ENCODE results near the gene PLD2.
"Not testable (repeated sequence)": the region's sequence is repeated elsewhere in the genome, so short reads cannot be mapped to it uniquely, and the experiment has no call there.

Gene PLD2

GRCh38 chr17:4795168-4795567 is 11.8 kb upstream of the PLD2 start:
- no peak for DNase-seq

GRCh38 chr17:4796552-4796920 is 10.4 kb upstream of the PLD2 start:
- DNase-seq = peak; percentile 64

- no peak for DNase-seq
These were observed 6.3 kb upstream of the PLD2 start for GRCh38 chr17:4800462-4801196.

- no peak for DNase-seq
These were observed 4.7 kb upstream of the PLD2 start, which contains the start of gene C17orf114 for GRCh38 chr17:4802228-4802627. Gene C17orf114, minus strand, starts transcription at chr17:4802328.

- no peak for DNase-seq
These were observed 536 bp upstream of the PLD2 start for GRCh38 chr17:4806456-4806776.

- DNase-seq = no peak
These were observed 839 bp downstream of the PLD2 start for GRCh38 chr17:4807605-4808377.

GRCh38 chr17:4808378-4808767 is 1.4 kb downstream of the PLD2 start:
- no peak for DNase-seq

GRCh38 chr17:4810696-4811290 is 3.8 kb downstream of the PLD2 start:
- DNase-seq = no peak

GRCh38 chr17:4811471-4811870 is 4.5 kb downstream of the PLD2 start:
- DNase-seq = no peak

GRCh38 chr17:4812690-4813089 is 5.7 kb downstream of the PLD2 start:
- DNase-seq = no peak

GRCh38 chr17:4815043-4815675 is 8.2 kb downstream of the PLD2 start:
- DNase-seq = no peak

- no peak for DNase-seq
These were observed 9.9 kb downstream of the PLD2 start for GRCh38 chr17:4816826-4817225.

GRCh38 chr17:4818276-4818675 is 11.3 kb downstream of the PLD2 start:
- no peak for DNase-seq

GRCh38 chr17:4822835-4823234 is 15.9 kb downstream of the PLD2 start:
- DNase-seq = no peak

GRCh38 chr17:4823373-4824089 is 16.6 kb downstream of the PLD2 start:
- no peak for DNase-seq

GRCh38 chr17:4827399-4827798 is 20.4 kb downstream of the PLD2 start:
- DNase-seq = no peak

GRCh38 chr17:4832829-4833177 is 25.9 kb downstream of the PLD2 start:
- not testable (repeated sequence) for DNase-seq

- peak; percentile 91 for DNase-seq
These were observed 26.4 kb downstream of the PLD2 start, which contains the start of gene MINK1 for GRCh38 chr17:4833178-4833940. Gene MINK1, plus strand, starts transcription at chr17:4833340. Its CDS starts 244 bp downstream, at chr17:4833584.

GRCh38 chr17:4833941-4834680 is 27.2 kb downstream of the PLD2 start:
- peak; percentile 65 for DNase-seq

- DNase-seq = no peak
These were observed 27.7 kb downstream of the PLD2 start for GRCh38 chr17:4834681-4835020.

GRCh38 chr17:4836221-4836620 is 29.3 kb downstream of the PLD2 start:
- no peak for DNase-seq
